SK-MEL-5 (cell line): ENCODE results near the gene SEMA5A. TPM values are rescaled to one million over a fixed set of nuclear protein-coding genes. Genes with fewer than 3 reads are reported as not detected.

ENCODE experiments used
- DNase-seq: peaks from one replicate; pipeline ENCODE4 v3.0.0-alpha.2; 2016; ENCODE audit warnings: low read depth, low spot score
- in situ Hi-C: cut with HindIII; loops from 2 replicates; pipeline ENCODE4 v1.10.0; 2016; ENCODE audit warnings: low sequenced_read_pairs, high pct_unique_total_duplicates, low pct_unique_long_range_greater_than_20kb
- total RNA-seq: library from RNA; depleted of rRNA; stranded (reverse); fragments of >200 nt; shearing (Covaris generic); gene quantifications from 2 replicates; pipeline ENCODE4 v1.2.3, GENCODE V29; 2014

The SEMA5A gene
- total RNA-seq, 1 experiment from 2014 or later: 38.1 TPM

DNA sequence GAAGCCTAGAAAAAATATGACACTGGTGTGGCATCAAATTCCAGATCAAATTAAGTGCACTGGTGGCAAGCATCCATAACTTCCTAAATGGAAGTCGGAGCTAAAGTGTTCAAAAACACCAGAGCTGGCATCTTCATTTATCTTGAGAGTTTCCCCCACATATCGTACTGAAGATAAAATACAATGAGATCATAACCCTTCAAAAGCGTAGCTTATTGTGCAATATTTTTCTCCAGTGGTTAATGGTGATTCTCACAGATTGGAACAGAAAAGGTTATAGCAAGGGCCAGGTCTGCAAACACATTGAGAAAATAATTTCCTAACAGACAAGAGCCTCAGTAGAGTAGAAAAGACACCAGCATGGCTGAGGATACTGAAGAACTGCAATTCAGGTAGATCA is 147.6 kb downstream of the SEMA5A start:
- DNase-seq: no peak
- in situ Hi-C loops: no loop called here

DNA sequence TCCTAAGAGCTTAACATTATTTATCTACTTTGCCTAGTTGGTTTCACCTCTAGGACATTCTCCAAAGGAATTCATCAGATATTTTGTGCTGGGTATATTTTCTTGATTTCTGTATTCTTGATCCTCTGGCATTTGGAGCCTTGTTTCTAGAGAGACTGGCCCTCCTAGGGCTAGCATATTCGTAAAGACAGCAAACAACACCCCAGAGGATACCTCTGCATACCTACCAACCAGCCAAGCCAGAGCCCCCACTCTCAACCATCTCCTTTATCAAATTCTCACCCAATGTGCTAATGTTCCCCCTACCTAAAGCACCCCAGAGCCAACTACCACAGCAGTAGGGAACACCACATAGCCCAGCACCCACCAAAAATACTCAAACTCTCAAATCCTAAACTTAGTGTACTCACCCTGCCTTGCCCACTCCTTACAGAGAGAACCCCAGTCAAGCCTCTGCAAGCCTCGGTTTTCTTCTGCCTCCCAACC is 149.5 kb downstream of the SEMA5A start:
- in situ Hi-C loops: no loop called here

DNA sequence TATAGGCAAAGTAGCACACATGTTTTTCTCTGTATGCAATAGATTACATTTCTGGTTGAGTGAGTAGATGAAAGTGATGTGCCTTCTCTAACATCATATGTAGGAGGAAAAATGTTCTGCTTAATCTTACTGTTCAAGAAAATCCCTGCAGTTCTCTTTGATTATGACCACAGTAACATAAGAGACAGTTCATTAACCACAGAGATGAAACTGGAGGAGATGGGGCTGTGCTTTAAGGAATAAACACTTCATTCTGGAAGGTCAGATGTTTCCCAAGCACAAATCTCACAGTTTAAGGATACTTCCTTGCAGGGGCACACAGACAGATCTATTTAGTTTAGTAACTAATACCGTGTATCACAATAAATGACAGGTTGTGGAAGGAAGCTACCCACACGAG is 150.2 kb downstream of the SEMA5A start:
- DNase-seq: no peak
- in situ Hi-C loops: no loop called here

More for the DNA sequence above, 149.5 kb downstream of the SEMA5A start:
- no peak for DNase-seq

DNA sequence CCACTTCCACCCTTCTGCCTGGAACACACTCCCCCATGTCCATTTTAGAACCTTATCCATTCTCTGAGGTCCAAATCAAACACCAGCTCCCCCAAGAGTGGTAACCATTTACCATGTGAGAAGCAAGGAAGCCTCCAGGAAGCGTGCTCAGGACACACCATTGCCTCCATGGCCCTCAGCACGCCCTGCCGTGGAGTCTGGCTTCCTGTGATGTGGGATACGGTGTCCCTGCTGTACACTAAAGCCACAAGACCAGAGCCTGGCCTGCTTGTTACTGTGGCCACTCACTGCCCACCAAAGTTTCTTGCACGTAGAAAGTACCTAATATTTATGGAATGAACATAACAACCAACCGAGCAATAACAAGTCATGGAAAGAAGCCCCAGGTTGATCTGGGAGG is 151.7 kb downstream of the SEMA5A start:
- in situ Hi-C loops: no loop called here
- DNase-seq: no peak

DNA sequence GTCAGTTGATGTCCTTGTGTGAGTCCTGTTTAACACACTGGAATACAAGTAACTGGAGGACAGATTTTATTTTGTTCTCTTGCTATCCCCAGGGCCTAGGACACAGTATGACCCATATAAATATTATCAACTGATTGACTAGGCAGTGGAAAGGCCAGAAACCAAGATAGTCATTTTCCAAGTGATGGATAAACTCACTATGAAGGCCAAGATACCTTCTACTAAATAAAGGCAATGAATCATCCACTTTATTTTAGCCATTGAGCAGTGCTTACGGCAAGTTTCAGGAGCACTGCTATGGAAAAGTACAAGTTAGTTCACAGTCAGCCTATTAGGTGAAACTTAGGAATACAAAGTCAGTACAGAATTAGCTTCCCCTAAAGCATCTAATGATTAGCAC is 153.2 kb downstream of the SEMA5A start:
- DNase-seq: no peak
- in situ Hi-C loops: no loop called here

DNA sequence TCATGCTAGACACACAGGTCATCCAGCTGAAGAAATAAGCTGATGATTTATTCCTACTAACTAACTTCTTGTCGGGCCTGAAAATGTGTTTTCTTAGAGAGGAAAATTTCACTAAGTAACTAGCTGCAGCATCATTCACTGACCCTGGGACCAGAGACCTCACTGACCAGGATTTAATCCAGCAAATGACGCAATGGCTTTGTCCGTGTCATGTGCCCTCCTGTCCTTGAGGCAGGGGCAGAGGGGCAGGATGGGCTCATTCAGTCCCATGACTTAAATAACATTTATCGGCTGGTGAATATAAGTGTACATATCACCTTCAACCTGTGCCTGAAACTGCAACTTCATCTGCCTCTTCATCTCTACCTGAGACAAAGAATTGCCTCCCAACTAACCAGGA is 154.8 kb downstream of the SEMA5A start:
- no peak for DNase-seq
- in situ Hi-C loops: no loop called here

DNA sequence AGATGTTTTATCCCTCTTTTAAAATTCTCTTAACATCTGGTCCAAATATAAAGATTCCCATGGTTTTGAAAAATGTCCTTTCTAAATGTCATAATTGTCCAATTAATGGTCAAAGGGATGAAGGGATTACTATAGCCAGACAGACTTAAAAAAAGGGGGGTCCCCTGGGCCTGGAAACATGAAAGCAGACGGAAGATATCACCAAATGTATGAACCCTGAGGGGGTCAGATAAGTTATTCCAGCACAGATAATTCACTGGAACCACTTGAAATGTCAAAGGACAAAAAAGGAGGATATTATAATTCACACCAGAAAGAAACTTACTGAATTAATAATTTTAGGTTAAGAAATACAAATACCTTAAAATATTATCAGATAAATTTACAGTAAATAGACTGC is 155.8 kb downstream of the SEMA5A start:
- no peak for DNase-seq
- in situ Hi-C loops: no loop called here

DNA sequence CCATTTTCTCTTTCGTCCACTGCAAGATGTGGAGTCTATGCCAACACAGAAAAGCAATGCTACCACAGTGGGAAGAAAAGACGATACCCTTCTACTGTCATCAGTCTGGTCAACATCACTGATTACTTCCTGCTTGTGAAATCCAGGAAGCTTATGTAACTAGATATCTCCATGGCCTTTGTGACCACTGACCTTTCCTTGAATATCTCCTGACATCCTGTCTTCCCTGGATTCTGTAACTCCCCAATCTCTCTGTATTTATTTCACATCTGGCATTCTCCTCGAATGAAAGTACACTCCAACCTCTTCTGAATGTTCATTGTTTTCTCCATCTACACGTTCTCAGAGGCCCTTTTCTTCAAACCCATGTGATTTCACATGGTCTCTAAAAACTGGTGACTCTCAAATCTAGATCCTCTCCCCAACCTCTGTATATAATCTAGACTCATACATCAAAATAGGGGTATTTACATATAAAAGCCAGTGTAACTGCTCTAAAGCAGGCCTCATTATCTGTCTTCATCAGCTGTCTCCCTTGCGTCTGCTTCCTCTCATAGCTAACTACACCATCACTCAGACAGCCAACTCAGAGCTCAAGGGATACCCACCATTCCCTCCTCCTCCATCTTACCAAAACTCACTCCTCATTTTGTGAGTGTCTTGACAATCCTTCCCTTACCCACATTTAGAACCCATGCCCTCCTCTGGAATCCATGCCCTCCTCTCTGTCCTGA is 156.8 kb downstream of the SEMA5A start:
- in situ Hi-C loops: no loop called here
- DNase-seq: peak; percentile 91

DNA sequence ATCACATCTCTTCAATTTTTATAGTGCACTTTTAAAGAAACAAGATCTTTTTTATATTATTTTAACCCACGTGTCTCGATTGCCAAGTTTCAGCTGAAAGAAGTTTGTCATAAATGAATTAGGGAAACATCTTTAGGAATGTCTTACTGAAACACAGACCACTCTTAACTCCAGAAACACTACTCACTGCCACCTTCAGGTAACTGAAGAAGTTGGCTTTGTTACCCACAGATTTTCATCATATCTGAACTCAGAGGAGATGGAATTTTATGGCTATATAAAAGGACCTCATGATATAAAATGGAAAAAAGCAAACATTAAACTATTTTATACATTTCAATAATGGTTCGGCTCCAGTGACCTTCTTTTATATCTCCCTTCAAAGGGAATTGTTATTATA is 158.0 kb downstream of the SEMA5A start:
- no peak for DNase-seq
- in situ Hi-C loops: no loop called here

DNA sequence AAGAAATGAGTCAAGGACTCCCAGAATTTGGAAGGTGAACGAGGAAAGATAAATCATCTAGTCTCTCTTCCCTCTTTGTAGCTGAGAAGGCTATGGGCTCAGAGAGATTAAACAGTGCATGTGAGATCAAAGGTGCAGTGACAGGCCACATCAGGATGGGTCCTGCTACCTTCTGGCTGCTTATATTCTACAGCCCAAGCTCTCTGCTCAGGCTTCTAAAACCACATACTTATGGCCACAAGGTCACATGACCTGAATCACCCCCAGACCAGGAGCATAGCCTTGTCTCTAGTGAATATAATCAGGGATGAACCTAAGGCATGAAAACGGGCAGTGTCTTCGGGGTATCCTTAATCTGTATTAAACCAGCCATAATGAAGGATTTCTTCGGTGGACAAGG is 158.9 kb downstream of the SEMA5A start:
- in situ Hi-C loops: no loop called here
- DNase-seq: no peak

DNA sequence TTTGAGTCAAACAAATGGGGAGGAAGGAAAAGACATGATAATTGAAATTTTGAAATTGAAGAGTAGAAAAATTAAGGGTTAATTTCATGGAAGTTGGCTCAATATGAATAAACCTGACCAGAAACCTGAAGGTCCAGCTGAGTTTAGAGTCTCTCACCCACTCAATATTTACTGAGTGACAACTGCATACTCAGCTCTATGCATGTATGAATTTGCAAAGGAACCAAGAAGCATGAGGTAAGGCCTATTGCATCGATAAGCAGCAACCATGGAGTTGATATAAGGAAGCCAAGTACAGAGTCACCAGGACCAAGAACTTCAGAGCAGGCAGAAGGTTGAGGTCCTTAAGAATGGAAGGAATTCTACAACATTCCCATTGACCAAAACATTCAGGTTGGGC is 163.4 kb downstream of the SEMA5A start:
- no peak for DNase-seq
- in situ Hi-C loops: no loop called here

DNA sequence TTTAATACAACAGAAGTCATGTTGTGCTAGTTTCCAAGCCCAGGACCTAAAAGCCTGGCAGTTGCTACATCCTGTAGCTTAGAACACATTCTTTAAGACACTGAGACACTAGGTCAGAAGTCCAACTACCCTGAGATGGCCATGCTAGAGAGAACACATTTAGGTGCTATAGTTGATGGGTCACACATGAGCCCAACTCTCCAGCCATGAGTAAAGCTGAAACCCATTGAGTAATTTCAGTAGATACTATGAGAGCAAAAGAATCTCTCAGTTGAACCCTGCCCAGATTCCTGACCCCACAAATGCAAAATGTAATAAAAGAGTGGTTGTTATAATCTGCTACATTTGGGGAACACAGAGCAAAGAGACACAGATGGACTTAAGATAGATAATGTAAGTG is 164.4 kb downstream of the SEMA5A start:
- in situ Hi-C loops: no loop called here

DNA sequence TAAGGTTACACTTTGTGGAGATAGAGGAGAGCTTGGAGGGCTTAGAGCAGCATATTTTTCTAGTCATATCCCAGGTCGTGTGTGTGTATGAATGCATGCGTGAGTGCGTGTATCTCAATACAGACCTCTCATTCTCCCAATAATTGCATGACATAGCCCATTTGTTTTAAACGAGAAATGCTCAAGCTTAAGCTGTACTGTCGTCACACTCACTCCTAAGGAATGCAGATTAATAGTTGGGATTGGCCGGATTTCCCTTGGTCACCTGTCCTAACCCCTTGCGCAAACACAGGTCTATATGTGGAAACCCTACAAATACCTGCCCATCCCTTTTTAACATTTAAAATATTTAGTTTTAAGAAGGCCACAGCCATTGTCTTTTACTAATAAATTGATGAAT is 165.8 kb downstream of the SEMA5A start:
- in situ Hi-C loops: no loop called here
- no peak for DNase-seq

More for the DNA sequence above, 164.4 kb downstream of the SEMA5A start:
- DNase-seq: no peak

DNA sequence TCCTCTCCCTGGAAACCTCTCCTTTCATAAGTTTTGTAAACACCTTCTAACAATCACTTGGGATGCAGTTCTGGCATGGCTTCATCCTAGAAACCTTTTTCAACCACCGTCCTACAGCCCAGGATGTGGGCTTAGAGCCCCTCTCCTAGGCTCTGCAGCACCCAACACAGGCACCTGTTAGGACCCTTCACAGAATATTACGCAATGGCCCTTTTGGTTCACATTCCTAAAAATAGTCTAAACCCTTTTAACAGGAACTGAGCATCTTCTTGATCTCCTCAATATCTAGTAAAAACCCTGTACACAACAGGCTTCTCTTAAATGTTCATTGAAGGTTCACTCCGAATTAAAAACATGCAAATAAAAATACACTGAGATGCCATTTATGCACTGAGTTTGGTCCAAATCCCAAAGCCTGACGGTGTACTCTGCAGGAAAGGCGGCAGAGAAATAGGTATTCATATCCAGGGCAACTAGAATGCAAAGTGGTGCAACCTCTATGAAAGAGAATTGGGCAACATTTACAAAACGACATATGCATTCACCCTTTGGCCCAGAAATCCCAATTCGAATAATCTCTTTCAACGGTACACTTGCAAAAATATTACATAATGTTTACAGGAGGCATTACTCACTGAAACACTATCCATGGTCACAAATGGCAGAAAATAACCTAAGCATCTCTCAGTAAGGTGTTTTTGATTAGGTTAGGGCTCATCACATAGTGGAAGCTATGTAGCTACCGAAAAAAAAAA is 169.3 kb downstream of the SEMA5A start:
- no peak for DNase-seq
- in situ Hi-C loops: no loop called here

DNA sequence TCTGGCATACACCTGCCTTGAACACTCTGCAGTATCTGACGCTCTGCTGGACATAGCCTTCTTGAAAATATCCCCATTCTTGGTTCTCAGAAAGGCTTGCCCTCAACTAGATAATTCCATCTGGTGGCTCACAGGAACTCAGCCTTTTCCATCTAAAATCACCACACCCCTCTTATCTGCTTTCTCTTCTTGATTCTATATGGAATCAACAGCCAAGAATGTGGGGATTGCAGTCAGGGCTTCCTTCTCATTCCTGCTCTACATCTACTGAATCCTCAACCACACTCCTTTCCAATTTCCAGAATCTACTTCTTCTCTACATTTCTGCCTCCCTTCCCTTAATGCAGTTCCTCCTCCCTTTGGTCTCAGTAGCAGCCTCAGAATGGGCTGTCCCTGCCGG is 170.1 kb downstream of the SEMA5A start:
- no peak for DNase-seq
- in situ Hi-C loops: no loop called here

DNA sequence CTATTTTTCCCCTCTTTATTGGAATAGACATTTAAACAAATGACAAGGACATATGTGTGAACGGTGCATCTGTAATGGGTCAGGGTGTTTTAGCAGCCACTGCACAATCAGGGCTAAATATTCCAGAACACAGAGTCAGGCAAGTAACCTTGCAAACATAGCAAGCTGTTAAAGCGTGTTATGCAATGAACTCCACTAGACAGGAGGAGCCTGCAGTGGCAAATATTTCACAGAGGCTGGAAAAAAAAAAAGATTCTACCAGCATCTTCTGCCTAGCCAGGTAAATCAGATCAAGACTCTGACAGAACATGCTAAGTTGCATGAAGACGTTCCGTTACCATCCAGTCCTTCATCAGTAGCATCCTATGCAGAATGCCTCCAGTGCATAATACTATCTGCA is 171.8 kb downstream of the SEMA5A start:
- in situ Hi-C loops: no loop called here
- no peak for DNase-seq

DNA sequence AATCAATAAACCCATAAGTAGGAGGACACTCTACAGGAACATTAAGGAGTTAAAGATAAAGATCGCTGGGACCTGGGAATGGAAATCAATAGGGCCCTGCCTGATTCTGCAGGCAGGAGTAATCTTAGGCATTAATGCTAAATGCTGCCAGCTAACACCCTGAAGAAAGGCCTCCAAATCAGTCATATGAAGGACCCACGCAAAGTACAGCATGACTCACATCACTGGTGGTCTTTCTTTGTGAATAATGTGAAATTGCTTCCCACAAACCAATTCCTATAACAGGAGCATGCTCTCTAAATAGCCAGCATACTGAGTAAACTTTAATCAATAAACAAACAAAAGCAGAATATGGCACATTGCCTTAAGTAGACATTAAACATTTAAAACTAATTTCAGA is 172.3 kb downstream of the SEMA5A start:
- no peak for DNase-seq
- in situ Hi-C loops: no loop called here

DNA sequence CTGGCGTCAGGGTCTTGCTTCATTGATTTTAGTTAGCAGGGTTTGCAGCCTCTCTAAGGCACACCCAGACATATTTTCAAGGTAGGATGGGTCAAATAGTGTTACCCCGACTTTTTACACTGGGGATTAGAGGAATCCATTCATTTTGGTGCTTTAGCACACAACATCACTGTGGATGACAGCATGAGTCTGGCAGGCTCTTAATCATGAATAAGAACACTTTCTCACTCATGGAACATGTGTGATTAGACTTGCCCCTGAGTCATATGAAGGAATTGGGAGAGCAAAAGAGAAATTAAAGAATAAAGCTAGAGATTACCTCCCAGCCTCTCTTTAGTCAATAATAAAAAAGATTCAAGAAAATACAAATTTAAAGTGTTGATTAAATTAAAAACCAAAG is 175.6 kb downstream of the SEMA5A start:
- in situ Hi-C loops: no loop called here
- no peak for DNase-seq

DNA sequence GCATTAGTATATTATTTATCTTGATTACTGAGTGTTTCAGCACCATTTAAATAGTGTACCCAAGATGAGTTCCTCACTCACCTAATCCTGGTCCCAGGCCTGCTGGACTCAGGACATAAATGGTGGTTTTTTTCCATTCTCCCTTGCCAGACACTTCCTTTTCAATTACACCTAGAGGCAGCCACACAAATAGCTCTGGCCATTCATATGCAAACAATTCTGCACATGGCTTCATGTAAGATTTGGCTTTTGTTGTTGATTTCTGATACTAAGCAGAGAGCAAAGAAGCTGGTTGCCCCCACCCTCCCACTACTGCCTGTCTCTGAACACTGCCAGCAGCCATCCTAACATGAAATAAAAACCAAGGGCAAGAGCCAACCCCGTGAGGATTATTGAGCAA is 180.4 kb downstream of the SEMA5A start:
- in situ Hi-C loops: no loop called here
- DNase-seq: no peak
